Hepatocyte (in vitro differentiated cells): ENCODE measurements around the gene UBR2. TPM values are rescaled to one million over a fixed set of nuclear protein-coding genes. Genes with fewer than 3 reads are reported as not detected.

Experiments used
- DNase-seq: peaks from one replicate; pipeline ENCODE4 v3.0.0-alpha.2; 2016; ENCODE audit warnings: low spot score
- H2AFZ ChIP-seq: fragments of 200-600 bp; sonication (generic); 2 replicates; pipeline ENCODE4 v1.6.0; 2016; ENCODE audit warnings: antibody characterized with exemption, mild to moderate bottlenecking
- H3K27ac ChIP-seq: fragments of 200-600 bp; sonication (generic); 2 replicates; pipeline ENCODE4 v1.5.1; 2016; ENCODE audit warnings: mild to moderate bottlenecking
- H3K27me3 ChIP-seq: fragments of 200-600 bp; sonication (generic); 2 replicates; pipeline ENCODE4 v1.6.1; 2016
- H3K36me3 ChIP-seq: fragments of 200-600 bp; sonication (generic); replicated peaks from 2 replicates; pipeline ENCODE4 v1.5.1; 2016; ENCODE audit warnings: low read depth; ENCODE audit not compliant: insufficient read depth
- H3K4me1 ChIP-seq: fragments of 200-600 bp; sonication (generic); 2 replicates; pipeline ENCODE4 v1.5.1; 2016; ENCODE audit warnings: mild to moderate bottlenecking, moderate library complexity; ENCODE audit not compliant: insufficient read depth
- H3K4me2 ChIP-seq: fragments of 200-600 bp; sonication (generic); 2 replicates; pipeline ENCODE4 v1.6.0; 2016
- H3K4me3 ChIP-seq: fragments of 200-600 bp; sonication (generic); 2 replicates; pipeline ENCODE4 v1.5.1; 2016; ENCODE audit warnings: mild to moderate bottlenecking
- H3K79me2 ChIP-seq: fragments of 200-600 bp; sonication (generic); 2 replicates; pipeline ENCODE4 v1.6.0; 2017; ENCODE audit warnings: mild to moderate bottlenecking
- H3K9me2 ChIP-seq: fragments of 200-600 bp; sonication (generic); replicated peaks from 2 replicates; pipeline ENCODE4 v1.6.0; 2017; ENCODE audit warnings: mild to moderate bottlenecking; ENCODE audit not compliant: insufficient read depth
- H3K9me3 ChIP-seq: fragments of 200-600 bp; sonication (generic); 2 replicates; pipeline ENCODE4 v1.5.1; 2016; ENCODE audit warnings: low read depth, mild to moderate bottlenecking
- H4K20me1 ChIP-seq: fragments of 200-600 bp; sonication (generic); 2 replicates; pipeline ENCODE4 v1.6.0; 2016; ENCODE audit warnings: mild to moderate bottlenecking; ENCODE audit not compliant: insufficient read depth, poor library complexity, severe bottlenecking
- CTCF ChIP-seq: fragments of 200-600 bp; sonication (generic); IDR thresholded peaks from 2 replicates; pipeline ENCODE4 v1.5.1; 2016; ENCODE audit warnings: antibody characterized with exemption, mild to moderate bottlenecking; ENCODE audit not compliant: poor library complexity
- EZH2 ChIP-seq: fragments of 200-600 bp; sonication (generic); IDR thresholded peaks from 2 replicates; pipeline ENCODE4 v1.6.1; 2016; ENCODE audit warnings: antibody characterized with exemption, mild to moderate bottlenecking, borderline replicate concordance
- EZH2phosphoT487 ChIP-seq: fragments of 200-600 bp; sonication (generic); IDR thresholded peaks from one replicate; pipeline ENCODE4 v1.6.1; 2018; ENCODE audit warnings: antibody characterized with exemption, mild to moderate bottlenecking, low read depth, moderate library complexity; ENCODE audit not compliant: unreplicated experiment, severe bottlenecking
- WGBS: methylation state at CpG from one replicate; pipeline ENCODE4 v1.1.6; 2016; ENCODE audit warnings: low lambda C conversion rate; ENCODE audit errors: missing lambda C conversion rate; 5-methylcytosine and 5-hydroxymethylcytosine counted together
- polyA plus RNA-seq: library from polyadenylated mRNA; unstranded; fragments of >200 nt; fragmentation: Nextera tagmentation; extraction: Ambion mirVana; gene quantifications from 2 replicates; pipeline ENCODE4 v1.2.1, GENCODE V29; 2016
- total RNA-seq: library from RNA; depleted of rRNA; stranded (reverse); fragments of >200 nt; gene quantifications from 2 replicates; pipeline ENCODE4 v1.2.3, GENCODE V29; 2014

Gene UBR2
- total and polyA plus RNA-seq, 2 experiments from 2014 or later, result 8.1 to 24.4 TPM

- H3K36me3 ChIP-seq, result no peaks in the 10 kb centered on the region
- H3K4me3 ChIP-seq, result no peak overlapping the region
- H3K27ac ChIP-seq, result no peak overlapping the region
- 73% methylated on average over 1 of the region's 1 CpG for WGBS
- TF ChIP-seq EZH2phosphoT487 (no peak), EZH2 (no peak), CTCF (no peak)
- no peak overlapping the region for H3K4me2 ChIP-seq
- no peaks in the 10 kb centered on the region for H3K4me1 ChIP-seq
- no peak overlapping the region for H2AFZ ChIP-seq
- H3K9me3 ChIP-seq, result no peaks in the 10 kb centered on the region
- H4K20me1 ChIP-seq, result no peaks in the 10 kb centered on the region
- no peak for DNase-seq
- no peaks in the 10 kb centered on the region for H3K79me2 ChIP-seq
- H3K9me2 ChIP-seq, result no peaks in the 10 kb centered on the region
- no peaks in the 10 kb centered on the region for H3K27me3 ChIP-seq
Observed at GRCh38 chr6:42539135-42539534, 24.7 kb upstream of the UBR2 start.

- WGBS, result 87% methylated on average over 7 of the region's 7 CpGs
- Histone ChIP-seq H4K20me1 (no peaks in the 10 kb centered on the region), H3K4me1 (peaks cover 4% of the 10 kb centered on the region), H3K9me2 (no peaks in the 10 kb centered on the region), H3K4me2 (no peak overlapping the region), H3K27me3 (no peaks in the 10 kb centered on the region), H3K27ac (no peak overlapping the region), H3K4me3 (no peak overlapping the region), H2AFZ (no peak overlapping the region), H3K36me3 (no peaks in the 10 kb centered on the region), H3K9me3 (no peaks in the 10 kb centered on the region), H3K79me2 (no peaks in the 10 kb centered on the region)
- no peak for TF ChIP-seq EZH2
- no peak for TF ChIP-seq CTCF
- no peak for TF ChIP-seq EZH2phosphoT487
- no peak for DNase-seq
Observed at GRCh38 chr6:42545226-42545773, 18.5 kb upstream of the UBR2 start.

- Histone ChIP-seq H3K4me3 (no peak overlapping the region), H3K79me2 (no peaks in the 10 kb centered on the region), H3K4me1 (peaks cover 4% of the 10 kb centered on the region), H3K36me3 (no peaks in the 10 kb centered on the region), H2AFZ (peak overlapping the region; percentile 91), H3K27me3 (no peaks in the 10 kb centered on the region), H4K20me1 (no peaks in the 10 kb centered on the region), H3K9me2 (no peaks in the 10 kb centered on the region), H3K9me3 (no peaks in the 10 kb centered on the region), H3K4me2 (peak overlapping the region; percentile 74), H3K27ac (peak overlapping the region; percentile 41)
- whole genome bisulfite sequencing, result 10% methylated on average over 27 of the region's 27 CpGs
- DNase-seq, result peak; percentile 90
- TF ChIP-seq EZH2 (no peak), CTCF (peak; percentile 99), EZH2phosphoT487 (no peak)
Observed at GRCh38 chr6:42547407-42548329, 16.2 kb upstream of the UBR2 start.
